Measurements from ENCODE around the gene SLC9C2.
"Not testable (repeated sequence)": the region's sequence is repeated elsewhere in the genome, so short reads cannot be mapped to it uniquely, and the experiment has no call there.

The SLC9C2 gene

DNA sequence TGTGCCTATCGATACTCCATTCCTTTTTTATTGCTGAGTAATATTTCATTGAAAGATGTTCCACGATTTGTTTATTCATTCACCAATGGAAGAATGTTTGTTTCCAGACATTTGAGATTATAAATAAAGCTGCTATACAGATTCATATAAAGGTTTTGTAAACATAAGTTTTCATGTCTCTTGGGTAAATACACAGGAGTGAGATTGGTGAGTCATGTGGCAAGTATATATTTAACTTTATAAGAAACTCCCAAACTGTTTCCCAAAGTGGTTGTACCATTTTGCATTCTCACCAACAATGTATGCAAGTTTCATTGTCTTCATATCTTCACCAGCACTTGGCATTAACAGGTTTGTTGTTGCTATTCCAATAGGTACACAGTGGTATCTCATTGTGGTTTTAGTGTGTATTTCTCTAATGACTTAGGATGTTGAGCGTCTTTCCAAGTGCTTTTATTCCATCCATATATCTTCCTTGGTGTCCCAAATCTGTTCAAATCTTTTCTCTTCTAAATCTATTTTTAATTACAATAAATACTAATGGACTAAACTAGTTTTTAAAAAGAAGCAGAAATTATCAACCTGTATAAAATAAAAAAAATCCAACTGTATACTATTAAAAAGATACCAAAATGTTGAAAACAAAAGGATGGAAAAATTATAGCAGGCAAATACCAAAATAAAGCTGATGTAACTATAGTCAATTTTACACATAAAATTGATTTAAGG lies 6.6 kb downstream of the SLC9C2 start:
- Histone ChIP-seq H3K4me3 (ENCODE audit: severe bottlenecking) (no peak overlapping the region), H3K36me3 (ENCODE audit: low read depth) (no peaks in the 10 kb centered on the region), H3K27ac (ENCODE audit: poor library complexity, severe bottlenecking) (no peak overlapping the region), H3K4me1 (ENCODE audit: insufficient read depth, poor library complexity, severe bottlenecking) (no peaks in the 10 kb centered on the region), H3K9me3 (ENCODE audit: severe bottlenecking) (no peaks in the 10 kb centered on the region), H3K27me3 (ENCODE audit: insufficient read depth, poor library complexity, severe bottlenecking) (no peaks in the 10 kb centered on the region)
- TF ChIP-seq, protein P1, sequence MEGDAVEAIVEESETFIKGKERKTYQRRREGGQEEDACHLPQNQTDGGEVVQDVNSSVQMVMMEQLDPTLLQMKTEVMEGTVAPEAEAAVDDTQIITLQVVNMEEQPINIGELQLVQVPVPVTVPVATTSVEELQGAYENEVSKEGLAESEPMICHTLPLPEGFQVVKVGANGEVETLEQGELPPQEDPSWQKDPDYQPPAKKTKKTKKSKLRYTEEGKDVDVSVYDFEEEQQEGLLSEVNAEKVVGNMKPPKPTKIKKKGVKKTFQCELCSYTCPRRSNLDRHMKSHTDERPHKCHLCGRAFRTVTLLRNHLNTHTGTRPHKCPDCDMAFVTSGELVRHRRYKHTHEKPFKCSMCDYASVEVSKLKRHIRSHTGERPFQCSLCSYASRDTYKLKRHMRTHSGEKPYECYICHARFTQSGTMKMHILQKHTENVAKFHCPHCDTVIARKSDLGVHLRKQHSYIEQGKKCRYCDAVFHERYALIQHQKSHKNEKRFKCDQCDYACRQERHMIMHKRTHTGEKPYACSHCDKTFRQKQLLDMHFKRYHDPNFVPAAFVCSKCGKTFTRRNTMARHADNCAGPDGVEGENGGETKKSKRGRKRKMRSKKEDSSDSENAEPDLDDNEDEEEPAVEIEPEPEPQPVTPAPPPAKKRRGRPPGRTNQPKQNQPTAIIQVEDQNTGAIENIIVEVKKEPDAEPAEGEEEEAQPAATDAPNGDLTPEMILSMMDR (IDR thresholded peaks at IDR 0.05; ENCODE audit: poor library complexity, severe bottlenecking): no peak
- ATAC-seq (ENCODE audit: low read depth) (no peak), DNase-seq (ENCODE audit: low spot score) (no peak)

DNA sequence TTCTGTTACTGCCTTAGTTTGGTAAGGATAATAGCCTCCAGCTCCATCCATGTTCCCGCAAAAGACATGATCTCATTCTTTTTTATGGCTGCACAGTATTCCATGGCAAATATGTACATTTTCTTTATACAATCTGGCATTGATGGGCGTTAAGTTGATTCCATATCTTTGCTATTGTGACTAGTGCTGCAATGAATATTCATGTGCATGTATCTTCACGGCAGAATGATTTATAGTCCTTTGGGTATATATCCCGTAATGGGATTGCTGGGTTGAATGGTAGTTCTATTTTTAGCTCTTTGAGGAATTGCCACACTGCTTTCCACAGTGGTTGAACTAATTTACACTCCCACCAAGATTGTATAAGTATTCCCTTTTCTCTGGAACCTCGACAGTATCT lies 11.7 kb downstream of the SLC9C2 start:
- H3K4me1 ChIP-seq (ENCODE audit: insufficient read depth, poor library complexity, severe bottlenecking); H3K9me3 ChIP-seq (ENCODE audit: severe bottlenecking); H3K36me3 ChIP-seq (ENCODE audit: low read depth); DNase-seq (ENCODE audit: low spot score); H3K4me3 ChIP-seq (ENCODE audit: severe bottlenecking); H3K27me3 ChIP-seq (ENCODE audit: insufficient read depth, poor library complexity, severe bottlenecking); H3K27ac ChIP-seq (ENCODE audit: poor library complexity, severe bottlenecking); ATAC-seq (ENCODE audit: low read depth): not testable (repeated sequence)

DNA sequence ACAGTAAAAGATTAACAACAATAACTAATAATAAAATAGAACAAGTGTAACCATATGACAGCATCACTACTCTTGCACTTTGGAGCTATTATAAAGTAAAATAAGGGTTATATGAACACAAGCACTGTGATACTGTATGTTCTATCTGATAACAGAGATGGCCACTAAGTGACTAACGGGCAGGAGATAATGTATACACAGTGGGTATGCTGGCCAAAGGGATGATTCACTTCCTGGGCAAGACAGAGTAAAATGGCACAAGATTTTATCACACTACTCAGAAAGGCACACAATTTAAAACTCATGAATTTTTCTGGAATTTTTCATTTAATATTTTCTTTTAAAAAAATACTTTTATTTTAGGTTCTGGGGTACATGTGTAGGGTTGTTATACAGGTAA lies 12.3 kb downstream of the SLC9C2 start:
- no peaks in the 10 kb centered on the region for H3K36me3 ChIP-seq (ENCODE audit: low read depth)
- H3K27me3 ChIP-seq (ENCODE audit: insufficient read depth, poor library complexity, severe bottlenecking): no peaks in the 10 kb centered on the region
- peaks cover 8% of the 10 kb centered on the region for H3K4me1 ChIP-seq (ENCODE audit: insufficient read depth, poor library complexity, severe bottlenecking)
- DNase-seq (ENCODE audit: low spot score) (no peak), ATAC-seq (ENCODE audit: low read depth) (peak; percentile 99)
- no peak overlapping the region for H3K4me3 ChIP-seq (ENCODE audit: severe bottlenecking)
- no peak overlapping the region for H3K27ac ChIP-seq (ENCODE audit: poor library complexity, severe bottlenecking)
- H3K9me3 ChIP-seq (ENCODE audit: severe bottlenecking): no peaks in the 10 kb centered on the region
- TF ChIP-seq, protein P1 (IDR thresholded peaks at IDR 0.05; ENCODE audit: poor library complexity, severe bottlenecking): no peak

DNA sequence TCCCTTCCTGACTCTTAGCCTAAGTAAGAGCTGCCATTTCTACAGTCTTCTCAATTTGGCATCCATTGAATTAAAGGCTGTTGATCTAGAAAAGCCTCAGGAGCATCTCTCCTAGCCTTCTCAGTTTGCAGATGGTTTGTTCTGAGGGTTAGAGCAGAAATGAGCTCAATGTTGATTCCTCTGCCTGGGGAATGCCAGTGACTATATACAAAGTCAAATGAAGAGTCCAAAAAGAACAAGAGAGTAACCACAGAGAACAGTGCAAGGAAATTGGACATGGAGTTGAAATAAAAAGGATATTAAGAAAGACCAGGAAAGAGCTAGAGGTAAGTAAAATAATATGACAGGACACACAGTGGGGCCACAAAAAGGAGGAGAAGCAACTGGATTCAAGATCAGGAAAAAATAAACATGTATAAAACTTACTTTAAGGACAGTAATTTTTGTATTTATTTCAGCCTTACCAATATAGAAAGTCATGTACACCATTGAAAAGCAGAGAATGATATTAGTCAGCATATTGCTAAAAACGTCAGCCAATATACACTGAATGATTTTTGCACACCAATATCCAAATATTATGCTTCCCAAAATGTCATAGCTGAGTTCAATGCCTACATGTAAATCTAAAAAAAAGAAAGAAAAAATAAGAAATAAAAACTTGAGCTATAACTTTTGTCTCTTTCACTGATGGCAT lies 21.3 kb downstream of the SLC9C2 start:
- Histone ChIP-seq H3K9me3 (ENCODE audit: severe bottlenecking) (no peaks in the 10 kb centered on the region), H3K27ac (ENCODE audit: poor library complexity, severe bottlenecking) (no peak overlapping the region), H3K4me3 (ENCODE audit: severe bottlenecking) (no peak overlapping the region), H3K4me1 (ENCODE audit: insufficient read depth, poor library complexity, severe bottlenecking) (no peaks in the 10 kb centered on the region), H3K36me3 (ENCODE audit: low read depth) (no peaks in the 10 kb centered on the region), H3K27me3 (ENCODE audit: insufficient read depth, poor library complexity, severe bottlenecking) (no peaks in the 10 kb centered on the region)
- DNase-seq (ENCODE audit: low spot score) (no peak), ATAC-seq (ENCODE audit: low read depth) (no peak)
- TF ChIP-seq, protein P1 (IDR thresholded peaks at IDR 0.05; ENCODE audit: poor library complexity, severe bottlenecking): no peak

DNA sequence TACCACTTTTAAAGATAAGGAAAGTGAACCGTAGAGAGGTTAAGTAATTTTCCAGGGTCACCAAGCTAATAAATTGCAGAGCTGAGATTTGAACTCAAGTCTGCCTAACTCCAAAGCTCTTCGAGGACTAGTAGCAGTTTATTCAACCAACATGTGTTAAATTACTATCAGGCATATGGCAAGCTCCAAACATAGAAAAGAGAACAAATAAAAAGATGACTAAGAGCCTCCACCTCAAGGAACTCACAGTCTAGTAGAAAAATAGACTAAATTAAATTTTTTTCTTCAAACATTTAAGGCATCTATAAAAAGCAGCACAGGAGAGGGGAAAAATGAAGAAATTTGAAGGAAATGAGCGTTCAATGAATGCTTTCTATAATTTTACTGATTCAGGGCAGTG lies 22.2 kb downstream of the SLC9C2 start:
- TF ChIP-seq, protein P1 (IDR thresholded peaks at IDR 0.05; ENCODE audit: poor library complexity, severe bottlenecking): no peak
- Histone ChIP-seq H3K36me3 (ENCODE audit: low read depth) (no peaks in the 10 kb centered on the region), H3K27ac (ENCODE audit: poor library complexity, severe bottlenecking) (no peak overlapping the region), H3K9me3 (ENCODE audit: severe bottlenecking) (no peaks in the 10 kb centered on the region), H3K27me3 (ENCODE audit: insufficient read depth, poor library complexity, severe bottlenecking) (no peaks in the 10 kb centered on the region), H3K4me3 (ENCODE audit: severe bottlenecking) (no peak overlapping the region), H3K4me1 (ENCODE audit: insufficient read depth, poor library complexity, severe bottlenecking) (no peaks in the 10 kb centered on the region)
- DNase-seq (ENCODE audit: low spot score) (no peak), ATAC-seq (ENCODE audit: low read depth) (no peak)
